Sigmoid colon (tissue), 7 donors: ENCODE measurements around the gene NRXN3. TPM values are rescaled to one million over a fixed set of nuclear protein-coding genes. Genes with fewer than 3 reads are reported as not detected.
"Not testable (repeated sequence)": the region's sequence is repeated elsewhere in the genome, so short reads cannot be mapped to it uniquely, and the experiment has no call there.

ENCODE experiments used
- DNase-seq: peaks from one replicate; pipeline ENCODE4 v3.0.0-alpha.2; 2019
- H3K27ac ChIP-seq, 4 donors: fragments of 200-600 bp; sonication (generic); one replicate each; pipeline ENCODE4 v1.5.1; 2016 to 2019; ENCODE audit warnings: mild to moderate bottlenecking in 1 of 4
- H3K27me3 ChIP-seq, 3 donors: fragments of 200-600 bp; sonication (generic); one replicate each; pipeline ENCODE4 v1.5.1; 2019; ENCODE audit warnings: mild to moderate bottlenecking in 1 of 3
- H3K36me3 ChIP-seq, 4 donors: fragments of 200-600 bp; sonication (generic); one replicate each; pipeline ENCODE4 v1.5.1; 2016 to 2019
- H3K4me1 ChIP-seq, 4 donors: fragments of 200-600 bp; sonication (generic); one replicate each; pipeline ENCODE4 v1.5.1; 2017 to 2019
- H3K4me3 ChIP-seq, 4 donors: fragments of 200-600 bp; sonication (generic); one replicate each; pipeline ENCODE4 v1.5.1; 2017 to 2019; ENCODE audit warnings: mild to moderate bottlenecking in 2 of 4, moderate library complexity in 1 of 4
- H3K9me3 ChIP-seq, 4 donors: fragments of 200-600 bp in 3 of 4; sonication (generic) in 3 of 4; one replicate each; pipeline versions ENCODE4 v1.5.1 to v1.6.1; 2013 to 2019
- EP300 ChIP-seq, 4 donors: sonication (generic); formaldehyde crosslinking; IDR thresholded peaks; one replicate each; pipeline ENCODE4 v1.6.1; 2017; ENCODE audit warnings: antibody characterized with exemption in 4 of 4
- POLR2A ChIP-seq, 2 donors: fragments of 450-650 bp; IDR thresholded peaks; one replicate each; pipeline ENCODE4 v1.6.1; 2016; ENCODE audit warnings: antibody characterized with exemption in 2 of 2, mild to moderate bottlenecking in 2 of 2, moderate library complexity in 2 of 2
- POLR2AphosphoS5 ChIP-seq, 4 donors: sonication (generic); formaldehyde crosslinking; IDR thresholded peaks; one replicate each; pipeline ENCODE4 v1.6.1; 2017; ENCODE audit warnings: antibody characterized with exemption in 4 of 4
- WGBS, 2 donors: extraction: QIAGEN DNeasy Blood & Tissue Kit; methylation state at CpG; one replicate each; pipeline ENCODE4 v1.1.7; 2013; 5-methylcytosine and 5-hydroxymethylcytosine counted together
- intact Hi-C: fragments of 100-400 bp; cut with DNase I; formaldehyde crosslinking; loops from one replicate; pipeline ENCODE4 v1.15.1; 2023
- polyA plus RNA-seq, 3 donors: library from polyadenylated mRNA; stranded (reverse); fragments of 200-250 nt; gene quantifications; one replicate each; pipeline ENCODE4 v1.2.3, GENCODE V29; 2013
- total RNA-seq, 4 donors: library from RNA; depleted of rRNA; stranded (reverse); fragments of >200 nt; gene quantifications; one replicate each; pipeline ENCODE4 v1.1.0, GENCODE V29; 2016
- TF ChIP-seq, protein P1 (sequence below), 4 experiments: fragments of 450-650 bp in 3 of 4; fragments of 200-600 bp in 1 of 4; IDR thresholded peaks; one replicate each; pipeline ENCODE4 v1.5.1; 2016 to 2019; ENCODE audit warnings: antibody characterized with exemption in 4 of 4, mild to moderate bottlenecking in 3 of 4, moderate library complexity in 2 of 4
- donor health status: healthy with polysubstance abuse.
- donor health status: Bipolar disorder and iron deficiency.
- donor health status: healthy.

NRXN3 gene
- total and polyA plus RNA-seq, 7 donors: 0.23 to 46.3 (median 23.2) TPM

- H3K9me3 ChIP-seq: no peaks in the 10 kb centered on the region
- H3K36me3 ChIP-seq: no peaks in the 10 kb centered on the region
- no peak for DNase-seq
- TF ChIP-seq POLR2AphosphoS5 (IDR thresholded peaks at IDR 0.05) (no peak), POLR2A (IDR thresholded peaks at IDR 0.05) (no peak)
- WGBS, 2 donors: 76 to 80% methylated on average over 1 of the region's 1 CpG
- intact Hi-C loops: no loop called here
- H3K27me3 ChIP-seq: no peaks in the 10 kb centered on the region
- no peak overlapping the region for H3K27ac ChIP-seq
- no peaks in the 10 kb centered on the region for H3K4me1 ChIP-seq
- no peak overlapping the region for H3K4me3 ChIP-seq
Measured at GRCh38 chr14:78432046-78432445, 261.9 kb downstream of the NRXN3 start.

- intact Hi-C loops, H3K36me3 ChIP-seq, H3K27ac ChIP-seq, H3K4me1 ChIP-seq, H3K4me3 ChIP-seq, H3K9me3 ChIP-seq, H3K27me3 ChIP-seq, DNase-seq: not testable (repeated sequence)
- 62 to 63% methylated on average over 3 of the region's 3 CpGs for WGBS, 2 donors
Measured at GRCh38 chr14:78437448-78437847, 267.3 kb downstream of the NRXN3 start.

GRCh38 chr14:78440356-78440894 is 270.3 kb downstream of the NRXN3 start:
- H3K27me3 ChIP-seq: no peaks in the 10 kb centered on the region
- no peak overlapping the region for H3K4me3 ChIP-seq
- TF ChIP-seq EP300 (IDR thresholded peaks at IDR 0.05) (no peak), POLR2A (IDR thresholded peaks at IDR 0.05) (no peak), POLR2AphosphoS5 (IDR thresholded peaks at IDR 0.05) (no peak)
- TF ChIP-seq, protein P1, sequence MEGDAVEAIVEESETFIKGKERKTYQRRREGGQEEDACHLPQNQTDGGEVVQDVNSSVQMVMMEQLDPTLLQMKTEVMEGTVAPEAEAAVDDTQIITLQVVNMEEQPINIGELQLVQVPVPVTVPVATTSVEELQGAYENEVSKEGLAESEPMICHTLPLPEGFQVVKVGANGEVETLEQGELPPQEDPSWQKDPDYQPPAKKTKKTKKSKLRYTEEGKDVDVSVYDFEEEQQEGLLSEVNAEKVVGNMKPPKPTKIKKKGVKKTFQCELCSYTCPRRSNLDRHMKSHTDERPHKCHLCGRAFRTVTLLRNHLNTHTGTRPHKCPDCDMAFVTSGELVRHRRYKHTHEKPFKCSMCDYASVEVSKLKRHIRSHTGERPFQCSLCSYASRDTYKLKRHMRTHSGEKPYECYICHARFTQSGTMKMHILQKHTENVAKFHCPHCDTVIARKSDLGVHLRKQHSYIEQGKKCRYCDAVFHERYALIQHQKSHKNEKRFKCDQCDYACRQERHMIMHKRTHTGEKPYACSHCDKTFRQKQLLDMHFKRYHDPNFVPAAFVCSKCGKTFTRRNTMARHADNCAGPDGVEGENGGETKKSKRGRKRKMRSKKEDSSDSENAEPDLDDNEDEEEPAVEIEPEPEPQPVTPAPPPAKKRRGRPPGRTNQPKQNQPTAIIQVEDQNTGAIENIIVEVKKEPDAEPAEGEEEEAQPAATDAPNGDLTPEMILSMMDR (IDR thresholded peaks at IDR 0.05): no peak
- DNase-seq: no peak
- H3K4me1 ChIP-seq: no peaks in the 10 kb centered on the region
- H3K9me3 ChIP-seq: no peaks in the 10 kb centered on the region
- intact Hi-C loops: no loop called here
- H3K27ac ChIP-seq: no peak overlapping the region
- WGBS, 2 donors: 53 to 55% methylated on average over 7 of the region's 7 CpGs
- no peaks in the 10 kb centered on the region for H3K36me3 ChIP-seq

GRCh38 chr14:78443834-78444233 is 273.7 kb downstream of the NRXN3 start:
- Histone ChIP-seq H3K27me3 (no peaks in the 10 kb centered on the region), H3K36me3 (no peaks in the 10 kb centered on the region), H3K9me3 (no peaks in the 10 kb centered on the region), H3K4me3 (no peak overlapping the region), H3K4me1 (no peaks in the 10 kb centered on the region), H3K27ac (no peak overlapping the region)
- DNase-seq: no peak
- no peak for TF ChIP-seq POLR2A (IDR thresholded peaks at IDR 0.05)
- TF ChIP-seq, protein P1 (IDR thresholded peaks at IDR 0.05): no peak
- no peak for TF ChIP-seq POLR2AphosphoS5 (IDR thresholded peaks at IDR 0.05)
- no peak for TF ChIP-seq EP300 (IDR thresholded peaks at IDR 0.05)
- intact Hi-C loops: no loop called here

GRCh38 chr14:78445275-78445674 is 275.1 kb downstream of the NRXN3 start:
- no peak for DNase-seq
- intact Hi-C loops: no loop called here
- no peaks in the 10 kb centered on the region for H3K9me3 ChIP-seq
- H3K27me3 ChIP-seq: no peaks in the 10 kb centered on the region
- no peak overlapping the region for H3K27ac ChIP-seq
- TF ChIP-seq, protein P1 (IDR thresholded peaks at IDR 0.05): no peak
- TF ChIP-seq POLR2AphosphoS5 (IDR thresholded peaks at IDR 0.05) (no peak), POLR2A (IDR thresholded peaks at IDR 0.05) (no peak), EP300 (IDR thresholded peaks at IDR 0.05) (no peak)
- WGBS, 2 donors: 73 to 80% methylated on average over 3 of the region's 3 CpGs
- H3K4me3 ChIP-seq: no peak overlapping the region
- H3K4me1 ChIP-seq: no peaks in the 10 kb centered on the region
- no peaks in the 10 kb centered on the region for H3K36me3 ChIP-seq

- no peaks in the 10 kb centered on the region for H3K36me3 ChIP-seq
- DNase-seq: no peak
- intact Hi-C loops: no loop called here
- no peak overlapping the region for H3K27ac ChIP-seq
- no peaks in the 10 kb centered on the region for H3K9me3 ChIP-seq
- no peak overlapping the region for H3K4me3 ChIP-seq
- TF ChIP-seq POLR2AphosphoS5 (IDR thresholded peaks at IDR 0.05): no peak
- no peak for TF ChIP-seq EP300 (IDR thresholded peaks at IDR 0.05)
- TF ChIP-seq, protein P1 (IDR thresholded peaks at IDR 0.05): no peak
- TF ChIP-seq POLR2A (IDR thresholded peaks at IDR 0.05): no peak
- no peaks in the 10 kb centered on the region for H3K27me3 ChIP-seq
- WGBS, 2 donors: 33 to 49% methylated on average over 3 of the region's 3 CpGs
- no peaks in the 10 kb centered on the region for H3K4me1 ChIP-seq
Measured at GRCh38 chr14:78446807-78447206, 276.6 kb downstream of the NRXN3 start.
